Cardiac fibroblast (primary cell): ENCODE results near the gene CNTNAP2.

Source experiments
- DNase-seq, 2 donors: peaks; one replicate each; pipeline versions ENCODE4 v3.0.0 to v3.0.0-alpha.2; 2010; ENCODE audit warnings: low read depth in 2 of 2
- H3K4me3 ChIP-seq, 2 donors: replicated peaks in 1 of 2; 1 replicate in 1 of 2; 2 replicates in 1 of 2; pipeline ENCODE4 v1.5.1; 2011; ENCODE audit warnings: low read depth in 2 of 2, low read length in 2 of 2, mild to moderate bottlenecking in 2 of 2, moderate library complexity in 1 of 2
- TF ChIP-seq, protein P1 (sequence below): IDR thresholded peaks from one replicate; pipeline ENCODE4 v1.5.1; 2011; ENCODE audit warnings: low read depth, mild to moderate bottlenecking, low read length, inconsistent platforms

CNTNAP2 gene

DNA sequence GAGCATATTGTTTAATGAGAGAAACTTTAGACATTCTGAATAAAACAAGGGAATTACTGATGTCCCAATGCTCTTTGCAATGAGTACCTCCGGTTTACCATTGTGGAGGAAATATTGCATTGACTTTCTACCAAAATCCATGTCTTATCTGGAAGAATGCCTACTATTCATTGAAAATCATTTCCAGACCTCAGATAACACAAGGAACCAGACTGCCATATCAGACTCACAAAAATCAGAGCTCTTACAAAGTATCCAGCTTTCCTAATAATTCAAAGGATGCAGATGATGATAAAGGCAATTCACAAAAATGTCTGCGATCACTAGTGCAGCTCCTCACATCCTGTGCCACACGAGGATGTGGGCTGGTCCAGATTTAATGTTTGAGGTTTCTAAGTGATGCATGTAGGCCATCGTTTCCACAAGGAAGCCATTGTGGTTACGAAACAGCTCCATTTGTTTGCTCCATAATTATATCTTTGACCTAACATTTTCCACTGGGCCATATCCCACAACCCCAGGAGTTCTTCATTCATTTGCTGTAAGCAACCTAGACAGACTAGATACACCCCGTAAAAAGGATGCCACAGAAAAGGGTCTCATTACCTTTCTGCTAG lies 1642.8 kb downstream of the CNTNAP2 start:
- no peak for DNase-seq
- TF ChIP-seq, protein P1, sequence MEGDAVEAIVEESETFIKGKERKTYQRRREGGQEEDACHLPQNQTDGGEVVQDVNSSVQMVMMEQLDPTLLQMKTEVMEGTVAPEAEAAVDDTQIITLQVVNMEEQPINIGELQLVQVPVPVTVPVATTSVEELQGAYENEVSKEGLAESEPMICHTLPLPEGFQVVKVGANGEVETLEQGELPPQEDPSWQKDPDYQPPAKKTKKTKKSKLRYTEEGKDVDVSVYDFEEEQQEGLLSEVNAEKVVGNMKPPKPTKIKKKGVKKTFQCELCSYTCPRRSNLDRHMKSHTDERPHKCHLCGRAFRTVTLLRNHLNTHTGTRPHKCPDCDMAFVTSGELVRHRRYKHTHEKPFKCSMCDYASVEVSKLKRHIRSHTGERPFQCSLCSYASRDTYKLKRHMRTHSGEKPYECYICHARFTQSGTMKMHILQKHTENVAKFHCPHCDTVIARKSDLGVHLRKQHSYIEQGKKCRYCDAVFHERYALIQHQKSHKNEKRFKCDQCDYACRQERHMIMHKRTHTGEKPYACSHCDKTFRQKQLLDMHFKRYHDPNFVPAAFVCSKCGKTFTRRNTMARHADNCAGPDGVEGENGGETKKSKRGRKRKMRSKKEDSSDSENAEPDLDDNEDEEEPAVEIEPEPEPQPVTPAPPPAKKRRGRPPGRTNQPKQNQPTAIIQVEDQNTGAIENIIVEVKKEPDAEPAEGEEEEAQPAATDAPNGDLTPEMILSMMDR = no peak
- H3K4me3 ChIP-seq = no peak overlapping the region

DNA sequence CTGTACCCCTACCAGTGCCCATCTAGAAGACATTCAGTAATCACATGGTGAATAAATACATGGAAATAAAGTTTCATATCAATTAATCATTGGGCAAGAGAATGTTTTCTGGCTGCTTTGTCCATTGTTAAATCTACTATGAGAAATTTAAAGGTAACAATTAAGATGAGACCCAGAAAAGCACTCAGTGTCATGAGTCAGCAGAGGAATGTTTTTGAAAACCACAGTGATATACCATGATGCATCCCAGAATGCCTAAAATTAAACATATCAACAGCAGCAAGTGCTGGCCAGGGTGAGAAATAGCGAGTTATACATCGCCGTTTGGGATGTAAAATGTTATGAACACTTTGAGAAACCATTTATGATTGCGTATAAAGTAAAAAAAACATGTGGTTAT lies 1648.7 kb downstream of the CNTNAP2 start:
- no peak overlapping the region for H3K4me3 ChIP-seq
- TF ChIP-seq, protein P1 = no peak
- no peak for DNase-seq

DNA sequence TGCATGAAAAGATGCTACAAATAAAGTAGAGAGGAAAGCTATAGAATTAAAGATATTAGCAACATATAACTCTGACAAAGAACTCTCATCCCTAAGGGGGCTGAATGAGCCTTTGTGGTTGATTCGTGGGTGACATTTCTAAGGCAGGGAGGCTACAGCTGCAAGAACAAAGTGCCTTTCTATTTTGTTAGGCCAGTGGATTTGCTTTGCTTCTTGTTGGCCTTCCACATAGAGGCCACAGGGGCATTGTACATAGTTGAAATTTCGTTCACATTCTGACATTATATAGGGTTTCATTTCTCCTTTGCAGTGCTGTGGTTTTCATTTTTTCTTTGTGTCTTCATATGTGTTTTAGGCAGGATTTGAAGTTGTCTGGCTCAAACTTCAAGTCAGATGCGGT lies 1654.7 kb downstream of the CNTNAP2 start:
- DNase-seq = no peak
- TF ChIP-seq, protein P1 = no peak
- no peak overlapping the region for H3K4me3 ChIP-seq

DNA sequence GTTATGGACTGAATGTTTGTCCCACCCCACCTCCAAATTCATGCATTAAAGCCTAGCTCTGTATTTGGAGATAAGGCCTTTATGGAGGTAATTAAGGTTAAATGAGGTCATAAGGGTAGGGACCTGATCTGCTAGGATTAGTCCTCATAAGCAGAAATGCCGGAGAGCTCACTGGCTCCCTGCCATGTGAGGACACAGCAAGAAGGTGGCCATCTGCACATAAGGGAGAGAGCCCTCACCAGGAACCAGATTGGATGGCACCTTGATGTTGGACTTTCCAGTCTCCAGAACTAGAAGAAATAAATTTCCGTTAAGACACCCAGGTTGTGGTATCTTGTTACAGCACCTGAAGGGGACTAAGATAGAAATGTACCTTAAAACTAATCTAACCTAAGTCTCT lies 1657.9 kb downstream of the CNTNAP2 start:
- DNase-seq = no peak
- TF ChIP-seq, protein P1 = no peak

DNA sequence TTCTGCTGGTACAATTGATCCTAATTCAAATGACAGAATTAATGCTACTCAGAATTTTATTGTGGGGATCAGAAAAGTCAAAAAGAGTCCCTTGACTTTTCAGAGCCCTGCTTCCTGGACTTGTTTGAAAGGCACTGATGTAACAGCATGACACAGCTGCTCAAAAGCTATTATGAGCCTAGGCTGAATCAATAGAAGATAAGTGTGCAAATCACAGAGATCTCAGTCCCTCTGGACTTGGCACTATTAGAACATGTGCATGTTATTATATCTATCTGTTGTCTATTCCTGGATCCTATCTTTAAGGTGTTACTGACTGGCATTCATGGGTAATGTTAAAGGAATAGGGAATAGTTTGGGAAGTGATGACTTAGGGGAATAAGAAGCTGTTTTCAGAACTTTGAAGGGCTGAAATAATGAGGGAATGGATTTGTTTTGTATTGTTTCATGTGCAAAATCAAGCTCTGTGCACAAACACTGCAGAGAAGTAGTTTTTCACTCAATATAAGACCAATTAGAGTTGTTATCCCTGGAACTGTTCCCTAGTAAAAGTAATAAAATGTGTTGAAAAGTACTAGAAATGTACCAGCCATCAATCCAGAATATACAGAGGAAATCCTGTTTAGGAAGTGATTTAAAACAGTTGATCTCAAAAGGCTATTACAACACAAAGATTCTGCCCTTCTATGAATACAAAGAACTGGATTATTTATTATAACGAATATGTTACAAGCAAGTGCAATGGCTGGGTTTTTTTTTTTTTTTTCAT lies 1659.1 kb downstream of the CNTNAP2 start:
- TF ChIP-seq, protein P1 = no peak
- no peak for DNase-seq
- no peak overlapping the region for H3K4me3 ChIP-seq

More for the DNA sequence above, 1657.9 kb downstream of the CNTNAP2 start:
- no peak overlapping the region for H3K4me3 ChIP-seq

DNA sequence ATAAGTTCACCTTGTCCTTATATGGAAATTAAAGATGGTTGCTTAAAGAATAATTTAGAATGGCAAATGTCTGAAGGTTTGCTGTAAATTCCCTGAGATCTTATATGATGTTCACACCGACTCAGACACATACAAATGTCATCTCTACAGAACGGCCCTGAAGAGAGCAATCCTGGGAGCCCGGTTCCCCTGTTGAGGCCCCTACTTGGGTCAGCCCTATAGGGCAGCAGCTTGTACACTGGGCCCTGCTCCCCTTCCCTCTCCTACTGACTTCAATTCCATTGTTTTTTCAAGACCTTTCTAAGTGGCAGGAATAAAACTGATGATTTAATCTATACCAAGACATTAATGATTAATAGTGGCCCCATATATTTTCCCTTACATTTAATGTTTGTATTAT lies 1660.7 kb downstream of the CNTNAP2 start:
- TF ChIP-seq, protein P1 = no peak
- H3K4me3 ChIP-seq = no peak overlapping the region
- no peak for DNase-seq

DNA sequence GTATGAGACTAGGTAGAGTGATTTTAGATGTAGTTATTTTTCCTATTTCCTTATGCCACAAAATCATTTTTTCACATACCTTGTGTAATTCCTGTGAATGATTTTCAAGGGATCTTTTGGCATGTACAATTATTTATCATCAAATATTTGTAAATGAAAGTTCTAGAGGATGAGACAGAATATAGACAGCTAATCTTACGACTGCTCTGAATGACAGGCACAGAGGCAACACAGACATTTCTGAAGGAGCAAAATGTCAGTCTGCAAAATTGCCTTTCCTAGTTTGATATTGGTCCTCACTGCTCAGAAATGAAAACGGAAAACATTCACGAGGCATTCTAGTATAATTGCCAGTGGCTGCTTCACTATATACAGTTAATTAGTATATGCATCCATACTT lies 1663.3 kb downstream of the CNTNAP2 start:
- TF ChIP-seq, protein P1 = no peak
- H3K4me3 ChIP-seq = no peak overlapping the region
- no peak for DNase-seq
